Measurements from ENCODE around the gene COMMD3.

The COMMD3 gene

DNA sequence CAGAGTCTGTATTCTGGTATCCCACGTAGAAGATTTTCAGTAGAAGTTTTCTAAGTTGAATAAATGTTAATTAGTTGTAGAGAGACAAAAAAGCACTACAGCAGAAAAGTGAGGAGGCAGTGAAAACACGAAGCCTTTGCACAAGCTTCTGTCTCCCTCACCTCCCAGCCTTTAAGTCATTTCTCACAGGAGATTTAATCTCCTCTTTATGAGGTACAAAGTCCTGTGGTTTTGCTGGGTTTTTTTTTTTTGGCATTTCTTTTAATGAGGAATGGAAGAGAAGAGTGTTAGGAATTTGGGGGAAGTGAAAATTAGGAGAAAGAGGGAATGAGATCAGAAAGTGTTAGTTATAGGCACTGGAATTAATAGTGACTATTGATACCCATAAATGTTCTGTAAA lies 50.6 kb downstream of the COMMD3 start:
- DNase-seq (ENCODE audit: low spot score), result no peak

DNA sequence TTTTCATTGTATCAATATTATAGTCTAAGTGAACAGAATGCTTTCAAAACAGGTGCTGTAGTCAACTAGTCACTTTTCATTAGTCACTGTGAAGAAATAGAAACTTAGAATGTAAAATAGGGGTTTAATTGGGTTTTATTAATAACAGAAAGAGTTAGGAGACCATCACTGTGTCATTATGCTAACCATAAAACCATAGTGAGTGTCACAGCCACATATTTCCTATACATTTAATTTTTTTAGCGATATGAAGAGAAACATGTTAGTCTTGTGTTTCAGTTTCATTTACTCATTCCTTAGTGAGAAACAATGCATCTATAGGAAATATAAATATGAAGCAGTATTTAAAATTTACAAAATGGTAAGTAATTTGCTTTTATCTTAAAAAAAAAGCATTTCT lies 51.3 kb downstream of the COMMD3 start:
- no peak for DNase-seq (ENCODE audit: low spot score)

DNA sequence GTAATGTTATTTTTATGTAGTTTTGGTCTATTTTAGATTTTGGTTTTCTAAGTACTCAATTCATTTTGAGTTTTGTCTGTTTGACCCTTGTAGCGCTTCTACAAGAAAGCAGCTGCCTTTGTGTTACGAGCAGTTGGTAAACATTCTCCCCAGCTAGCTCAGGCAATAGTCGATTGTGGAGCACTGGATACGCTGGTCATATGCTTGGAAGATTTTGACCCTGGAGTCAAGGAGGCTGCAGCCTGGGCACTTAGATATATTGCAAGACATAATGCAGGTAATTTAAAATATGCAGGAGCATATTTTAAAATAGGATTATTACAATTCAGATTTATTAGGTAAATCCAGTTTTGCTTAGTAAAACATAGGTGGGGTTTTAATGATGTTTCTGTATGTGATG lies 52.2 kb downstream of the COMMD3 start:
- no peak for DNase-seq (ENCODE audit: low spot score)

DNA sequence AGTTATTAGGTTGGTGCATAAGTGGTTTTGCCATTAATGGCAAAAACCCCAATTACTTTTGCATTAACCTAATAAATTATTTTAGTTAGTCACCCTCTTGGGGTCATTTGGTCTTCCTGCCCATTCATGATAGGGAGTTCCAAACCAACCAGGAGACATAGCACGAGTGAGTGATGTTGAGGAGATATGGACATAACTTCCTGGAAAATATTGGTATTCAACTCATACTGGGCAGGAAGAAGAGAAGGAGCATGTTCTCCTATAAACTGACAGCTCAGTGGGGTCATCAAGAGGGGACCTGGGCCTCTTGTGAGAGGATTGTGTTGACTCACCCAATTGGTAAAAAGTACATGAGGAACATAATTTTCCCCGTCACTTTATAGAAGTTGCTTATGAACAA lies 52.8 kb downstream of the COMMD3 start:
- DNase-seq (ENCODE audit: low spot score), result no peak

DNA sequence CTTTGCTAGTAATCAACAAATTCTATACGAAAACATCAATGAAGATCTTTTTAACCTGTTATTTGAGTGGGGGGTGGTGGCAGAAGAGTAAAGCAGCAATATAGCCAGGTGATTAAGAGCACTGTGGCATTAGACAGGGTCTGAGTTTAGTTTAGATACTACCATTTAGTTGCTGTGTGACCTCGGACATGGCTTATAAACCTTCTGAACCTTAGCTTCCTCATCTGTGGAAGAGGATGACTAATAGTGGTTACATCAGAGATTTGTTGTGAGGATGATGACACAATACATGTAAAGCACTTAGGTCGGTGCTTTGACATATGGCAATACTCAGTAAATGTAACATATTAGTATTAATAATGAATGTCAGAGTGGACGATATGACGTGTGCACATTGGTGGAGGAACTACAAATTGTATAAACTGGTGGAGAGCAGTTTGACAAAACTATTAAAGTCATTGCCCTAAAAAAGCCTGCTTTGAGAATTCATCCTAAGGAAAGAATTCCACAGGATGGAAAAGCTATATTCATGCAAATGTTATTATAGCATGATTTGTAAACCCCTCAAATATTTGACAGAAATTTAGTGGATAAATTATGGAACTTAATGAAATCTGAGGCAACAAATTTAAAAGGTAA lies 53.4 kb downstream of the COMMD3 start:
- no peak for DNase-seq (ENCODE audit: low spot score)

Data from putamen (tissue), 1 donor.